HG02885 (cell line): Measurements from ENCODE around the gene ZBTB7C.

Source experiments
- ATAC-seq: cut with Tn5 transposase; IDR thresholded peaks from one replicate; pipeline ENCODE4 v1.9.1; 2021; ENCODE audit warnings: mild to moderate bottlenecking; ENCODE audit not compliant: unreplicated experiment, poor library complexity

ZBTB7C gene

GRCh38 chr18:48356909-48357631, 52.1 kb downstream of the ZBTB7C start:
- no peak for ATAC-seq

GRCh38 chr18:48356151-48356745, 52.9 kb downstream of the ZBTB7C start:
- ATAC-seq = no peak

- no peak for ATAC-seq
Observed at GRCh38 chr18:48355276-48356115, 53.7 kb downstream of the ZBTB7C start.

GRCh38 chr18:48354746-48355260, 54.4 kb downstream of the ZBTB7C start:
- ATAC-seq = no peak

GRCh38 chr18:48352051-48352755, 57.0 kb downstream of the ZBTB7C start:
- ATAC-seq = no peak

- ATAC-seq = no peak
Observed at GRCh38 chr18:48351216-48352050, 57.8 kb downstream of the ZBTB7C start.

GRCh38 chr18:48348739-48349138, 60.4 kb downstream of the ZBTB7C start:
- ATAC-seq = no peak

GRCh38 chr18:48347756-48348326, 61.3 kb downstream of the ZBTB7C start:
- ATAC-seq = no peak

GRCh38 chr18:48345596-48345995, 63.6 kb downstream of the ZBTB7C start:
- ATAC-seq = no peak

- ATAC-seq = no peak
Observed at GRCh38 chr18:48342581-48342980, 66.6 kb downstream of the ZBTB7C start.

- no peak for ATAC-seq
Observed at GRCh38 chr18:48342125-48342524, 67.1 kb downstream of the ZBTB7C start.

GRCh38 chr18:48340560-48340959, 68.6 kb downstream of the ZBTB7C start:
- ATAC-seq = no peak

GRCh38 chr18:48339692-48340091, 69.5 kb downstream of the ZBTB7C start:
- ATAC-seq = no peak

GRCh38 chr18:48338915-48339314, 70.3 kb downstream of the ZBTB7C start:
- no peak for ATAC-seq

- no peak for ATAC-seq
Observed at GRCh38 chr18:48337053-48337452, 72.1 kb downstream of the ZBTB7C start.

GRCh38 chr18:48336332-48336731, 72.9 kb downstream of the ZBTB7C start:
- no peak for ATAC-seq

- ATAC-seq = no peak
Observed at GRCh38 chr18:48335829-48336228, 73.4 kb downstream of the ZBTB7C start.

GRCh38 chr18:48334845-48335244, 74.3 kb downstream of the ZBTB7C start:
- ATAC-seq = no peak

GRCh38 chr18:48333563-48333962, 75.6 kb downstream of the ZBTB7C start:
- ATAC-seq = no peak
